CD4-positive, alpha-beta T cell (primary cell): ENCODE results near the gene CASKIN1. TPM values are rescaled to one million over a fixed set of nuclear protein-coding genes. Genes with fewer than 3 reads are reported as not detected.

Experiments used
- ATAC-seq: fragments of 200-7000 bp; cut with Tn5 transposase; one replicate; pipeline ENCODE4 v1.10.0; 2022; ENCODE audit warnings: mild to moderate bottlenecking; ENCODE audit not compliant: poor library complexity
- CTCF ChIA-PET: fragments of 350-600 bp; sonication (Branson Sonifier 250); formaldehyde crosslinking; loops from one replicate; lab custom pipeline; 2021; ENCODE audit warnings: antibody characterized with exemption, inconsistent platforms; lab: Charles Lee
- POLR2A ChIA-PET: fragments of 350-600 bp; sonication (Branson Sonifier 250); formaldehyde crosslinking; loops from one replicate; lab custom pipeline; 2021; ENCODE audit warnings: antibody characterized with exemption, inconsistent platforms; lab: Charles Lee
- DNase-seq, 14 experiments: peaks; one replicate each; pipeline ENCODE4 v3.0.0-alpha.2; 2013 to 2020; ENCODE audit warnings: mixed read lengths in 2 of 14
- H3K27ac ChIP-seq, 2 donors: one replicate each; pipeline versions ENCODE4 v1.5.1 to v1.7.0; 2013; ENCODE audit warnings: low read length in 2 of 2, low read depth in 1 of 2, mild to moderate bottlenecking in 1 of 2
- H3K27me3 ChIP-seq, 2 experiments: 1 replicate in 1 of 2; 2 replicates in 1 of 2; pipeline versions ENCODE4 v1.6.1 to v1.7.0; 2013; ENCODE audit warnings: low read length in 2 of 2, control low read depth in 1 of 2, mild to moderate bottlenecking in 1 of 2, moderate library complexity in 1 of 2; ENCODE audit not compliant: insufficient read depth in 2 of 2, control insufficient read depth in 1 of 2
- H3K36me3 ChIP-seq: one replicate; pipeline ENCODE4 v1.6.1; 2013; ENCODE audit warnings: low read length, control low read depth; ENCODE audit not compliant: insufficient read depth
- H3K4me1 ChIP-seq: one replicate; pipeline ENCODE4 v1.6.1; 2013; ENCODE audit warnings: low read length, control low read depth; ENCODE audit not compliant: insufficient read depth
- H3K4me3 ChIP-seq: one replicate; pipeline ENCODE4 v1.5.1; 2013; ENCODE audit warnings: mild to moderate bottlenecking, low read length, moderate library complexity
- H3K9me3 ChIP-seq, 2 experiments: 1 replicate in 1 of 2; 2 replicates in 1 of 2; pipeline versions ENCODE4 v1.6.1 to v1.7.0; 2013; ENCODE audit warnings: low read length in 2 of 2, mild to moderate bottlenecking in 2 of 2, control low read depth in 1 of 2, moderate library complexity in 1 of 2; ENCODE audit not compliant: control insufficient read depth in 1 of 2, insufficient read depth in 1 of 2
- H3K27ac Mint-ChIP-seq: one replicate; pipeline ENCODE4 v1.8.0; 2020; ENCODE audit warnings: mixed read lengths
- H3K27me3 Mint-ChIP-seq: one replicate; pipeline ENCODE4 v1.8.0; 2021; ENCODE audit warnings: mixed read lengths
- H3K36me3 Mint-ChIP-seq: one replicate; pipeline ENCODE4 v1.8.0; 2021; ENCODE audit warnings: low read depth, mixed read lengths
- H3K4me1 Mint-ChIP-seq: one replicate; pipeline ENCODE4 v1.8.0; 2021; ENCODE audit warnings: low read depth, mixed read lengths
- H3K4me3 Mint-ChIP-seq: one replicate; pipeline ENCODE4 v1.8.0; 2020; ENCODE audit warnings: mild to moderate bottlenecking, mixed read lengths
- H3K9me3 Mint-ChIP-seq: one replicate; pipeline ENCODE4 v1.8.0; 2020; ENCODE audit warnings: mixed read lengths
- CTCF ChIP-seq: fragments of 200-600 bp; IDR thresholded peaks from one replicate; pipeline ENCODE4 v1.8.0; 2022; ENCODE audit warnings: antibody characterized with exemption, mild to moderate bottlenecking
- intact Hi-C, 2 experiments: fragments of 100-400 bp; cut with DNase I in 1 of 2; cut with micrococcal nuclease in 1 of 2; formaldehyde crosslinking; loops; one replicate each; pipeline versions ENCODE4 v1.15.1 to v1.9.0; 2023 to 2025; cut with DNase I, micrococcal nuclease
- total RNA-seq, 174 experiments: library from RNA in 2 of 174; stranded (reverse) in 2 of 174; gene quantifications; one replicate each; pipeline ENCODE4 v1.2.3 and lab custom pipeline; 2021 to 2026

CASKIN1 gene
- total RNA-seq, 2 experiments from 2014 or later: 0.06 TPM; not detected in 1

GRCh38 chr16:2149630-2150417 is 46.6 kb downstream of the CASKIN1 start:
- no peak for DNase-seq
- Histone ChIP-seq H3K27ac (no peak overlapping the region), H3K9me3 (no peaks in the 10 kb centered on the region), H3K4me3 (no peak overlapping the region), H3K27me3 (no peaks in the 10 kb centered on the region), H3K36me3 (peaks cover 15% of the 10 kb centered on the region), H3K4me1 (peaks cover 70% of the 10 kb centered on the region)
- peaks cover 26% of the 10 kb centered on the region for H3K4me1 Mint-ChIP-seq
- no peak for ATAC-seq
- no peak for TF ChIP-seq CTCF
- peak overlapping the region; percentile 42 for H3K4me3 Mint-ChIP-seq
- no peaks in the 10 kb centered on the region for H3K9me3 Mint-ChIP-seq
- H3K27me3 Mint-ChIP-seq: no peaks in the 10 kb centered on the region
- H3K36me3 Mint-ChIP-seq: peaks cover 12% of the 10 kb centered on the region
- intact Hi-C loops: loop anchor here (5.0 to 10.0 kb wide), 3 partner anchors 285 to 375 kb away; partner anchors contain the start of genes EME2 (in 1 of the 2), MRPS34 (in 1 of the 2) and NME3 (in 1 of the 2)
- H3K27ac Mint-ChIP-seq: no peak overlapping the region
- CTCF ChIA-PET: no interaction called here
- POLR2A ChIA-PET: no interaction called here

GRCh38 chr16:2148714-2149629 is 47.4 kb downstream of the CASKIN1 start:
- intact Hi-C loops: loop anchor here in 1 of 2 experiments (10.0 kb wide), 1 partner anchor 374 kb away; the partner anchor contains the start of genes EME2, MRPS34 and NME3
- TF ChIP-seq CTCF: no peak
- DNase-seq (peak in 5 of 14 experiments; percentile 20 to 63 (median 26)), ATAC-seq (peak; percentile 9)
- Mint-ChIP-seq H3K9me3 (no peaks in the 10 kb centered on the region), H3K27ac (no peak overlapping the region), H3K36me3 (peaks cover 8% of the 10 kb centered on the region), H3K4me1 (peaks cover 17% of the 10 kb centered on the region), H3K27me3 (no peaks in the 10 kb centered on the region), H3K4me3 (peak overlapping the region; percentile 42)
- H3K27me3 ChIP-seq: no peaks in the 10 kb centered on the region
- peaks cover 61% of the 10 kb centered on the region for H3K4me1 ChIP-seq
- ChIA-PET POLR2A (no interaction called here), CTCF (no interaction called here)
- H3K4me3 ChIP-seq: peak overlapping the region; percentile 15
- no peaks in the 10 kb centered on the region for H3K9me3 ChIP-seq
- no peak overlapping the region for H3K27ac ChIP-seq
- H3K36me3 ChIP-seq: peaks cover 15% of the 10 kb centered on the region

GRCh38 chr16:2147981-2148671 is 48.3 kb downstream of the CASKIN1 start, which contains the start of gene RAB26:
RAB26 (plus strand) TSS chr16:2148625; CDS start chr16:2148784, 159 bp downstream.
- no peak for TF ChIP-seq CTCF
- H3K27me3 ChIP-seq: no peaks in the 10 kb centered on the region
- POLR2A ChIA-PET: interaction anchor here (0.6 to 1.2 kb wide), 2 partner anchors 183 to 212 kb away, joined by 3 to 6 read pairs; partner anchors contain the start of gene RPS2
- peaks cover 9% of the 10 kb centered on the region for H3K36me3 ChIP-seq
- CTCF ChIA-PET: interaction anchor here (0.7 to 1.0 kb wide), 2 partner anchors 100 to 131 kb away, joined by 3 read pairs; partner anchors contain the start of genes NTHL1 and TSC2
- no peaks in the 10 kb centered on the region for H3K9me3 ChIP-seq
- peak; percentile 87 for ATAC-seq
- Mint-ChIP-seq H3K9me3 (no peaks in the 10 kb centered on the region), H3K36me3 (no peaks in the 10 kb centered on the region), H3K27ac (no peak within 1 kb of the TSS), H3K27me3 (no peaks in the 10 kb centered on the region), H3K4me1 (peaks cover 9% of the 10 kb centered on the region), H3K4me3 (peak within 1 kb of the TSS; percentile 42)
- peak in 11 of 14 experiments; percentile 39 to 82 (median 57) for DNase-seq
- H3K4me3 ChIP-seq: peak within 1 kb of the TSS; percentile 51
- H3K27ac ChIP-seq: no peak within 1 kb of the TSS
- H3K4me1 ChIP-seq: peaks cover 53% of the 10 kb centered on the region
- intact Hi-C loops: loop anchor here in 1 of 2 experiments (10.0 kb wide), 1 partner anchor 373 kb away; the partner anchor contains the start of genes EME2, MRPS34 and NME3
